ENCODE data around the gene HSPA1A. TPM values are rescaled to one million over a fixed set of nuclear protein-coding genes. Genes with fewer than 3 reads are reported as not detected.

HSPA1A gene
- total and polyA plus RNA-seq, 9 of the 15 experiments (the other 6 are each of a cell fraction or from before 2014, with no cell fraction given) = 2.2 to 273 (median 107) TPM

- TF ChIP-seq LEF1 (IDR thresholded peaks at IDR 0.05) (no peak), ZNF133 (CRISPR knock-in tag; IDR thresholded peaks at IDR 0.05) (peak; percentile 90), ZNF224 (CRISPR knock-in tag; IDR thresholded peaks at IDR 0.05) (no peak), MAZ (CRISPR knock-in tag; conservative IDR thresholded peaks at IDR 0.05 in 1 of 2, IDR thresholded peaks at IDR 0.05 in 1 of 2) (peak; percentile 78 to 87), ARID1B (IDR thresholded peaks at IDR 0.05) (peak; percentile 37; the same call in 1 of the 2 replicates), MAFK (IDR thresholded peaks at IDR 0.05; ENCODE audit: low read length) (peak; percentile 26), NONO (IDR thresholded peaks at IDR 0.05; ENCODE audit: low read depth in 2 of 2, low read length in 1 of 2) (no peak; a peak in 2 of 4 replicates), IRF1 (CRISPR knock-in tag; IDR thresholded peaks at IDR 0.05; ENCODE audit: borderline replicate concordance) (no peak), TAL1 (IDR thresholded peaks at IDR 0.05) (no peak), ATF6 (CRISPR knock-in tag; IDR thresholded peaks at IDR 0.05) (no peak; the same call in none of the 2 replicates), ZNF124 (CRISPR knock-in tag; IDR thresholded peaks at IDR 0.05) (no peak), POLR2B (IDR thresholded peaks at IDR 0.05; ENCODE audit: low read depth, partially characterized antibody) (peak; percentile 93), POLR3G (IDR thresholded peaks at IDR 0.05; ENCODE audit: extremely low read depth, insufficient read length, insufficient replicate concordance) (no peak), SNRNP70 (optimal IDR thresholded peaks at IDR 0.05; ENCODE audit: low read depth, low read length) (no peak), NR2C2 (CRISPR knock-in tag; IDR thresholded peaks at IDR 0.05) (peak; percentile 65; the same call in 1 of the 2 replicates), NR2C2 (tag; IDR thresholded peaks at IDR 0.05) (peak; percentile 94)
- TF ChIP-seq, protein P1, sequence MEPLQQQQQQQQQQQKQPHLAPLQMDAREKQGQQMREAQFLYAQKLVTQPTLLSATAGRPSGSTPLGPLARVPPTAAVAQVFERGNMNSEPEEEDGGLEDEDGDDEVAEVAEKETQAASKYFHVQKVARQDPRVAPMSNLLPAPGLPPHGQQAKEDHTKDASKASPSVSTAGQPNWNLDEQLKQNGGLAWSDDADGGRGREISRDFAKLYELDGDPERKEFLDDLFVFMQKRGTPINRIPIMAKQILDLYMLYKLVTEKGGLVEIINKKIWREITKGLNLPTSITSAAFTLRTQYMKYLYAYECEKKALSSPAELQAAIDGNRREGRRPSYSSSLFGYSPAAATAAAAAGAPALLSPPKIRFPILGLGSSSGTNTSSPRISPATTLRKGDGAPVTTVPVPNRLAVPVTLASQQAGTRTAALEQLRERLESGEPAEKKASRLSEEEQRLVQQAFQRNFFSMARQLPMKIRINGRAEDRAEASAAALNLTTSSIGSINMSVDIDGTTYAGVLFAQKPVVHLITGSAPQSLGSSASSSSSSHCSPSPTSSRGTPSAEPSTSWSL (CRISPR knock-in tag; IDR thresholded peaks at IDR 0.05; ENCODE audit: borderline replicate concordance) = 0 out of 2 replicates have a peak, but pooled peaks have one; percentile 64
- TF ChIP-seq, protein P2, sequence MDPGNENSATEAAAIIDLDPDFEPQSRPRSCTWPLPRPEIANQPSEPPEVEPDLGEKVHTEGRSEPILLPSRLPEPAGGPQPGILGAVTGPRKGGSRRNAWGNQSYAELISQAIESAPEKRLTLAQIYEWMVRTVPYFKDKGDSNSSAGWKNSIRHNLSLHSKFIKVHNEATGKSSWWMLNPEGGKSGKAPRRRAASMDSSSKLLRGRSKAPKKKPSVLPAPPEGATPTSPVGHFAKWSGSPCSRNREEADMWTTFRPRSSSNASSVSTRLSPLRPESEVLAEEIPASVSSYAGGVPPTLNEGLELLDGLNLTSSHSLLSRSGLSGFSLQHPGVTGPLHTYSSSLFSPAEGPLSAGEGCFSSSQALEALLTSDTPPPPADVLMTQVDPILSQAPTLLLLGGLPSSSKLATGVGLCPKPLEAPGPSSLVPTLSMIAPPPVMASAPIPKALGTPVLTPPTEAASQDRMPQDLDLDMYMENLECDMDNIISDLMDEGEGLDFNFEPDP (CRISPR knock-in tag; IDR thresholded peaks at IDR 0.05) = peak; percentile 55; the same call in 1 of the 2 replicates
- TF ChIP-seq, protein P3, sequence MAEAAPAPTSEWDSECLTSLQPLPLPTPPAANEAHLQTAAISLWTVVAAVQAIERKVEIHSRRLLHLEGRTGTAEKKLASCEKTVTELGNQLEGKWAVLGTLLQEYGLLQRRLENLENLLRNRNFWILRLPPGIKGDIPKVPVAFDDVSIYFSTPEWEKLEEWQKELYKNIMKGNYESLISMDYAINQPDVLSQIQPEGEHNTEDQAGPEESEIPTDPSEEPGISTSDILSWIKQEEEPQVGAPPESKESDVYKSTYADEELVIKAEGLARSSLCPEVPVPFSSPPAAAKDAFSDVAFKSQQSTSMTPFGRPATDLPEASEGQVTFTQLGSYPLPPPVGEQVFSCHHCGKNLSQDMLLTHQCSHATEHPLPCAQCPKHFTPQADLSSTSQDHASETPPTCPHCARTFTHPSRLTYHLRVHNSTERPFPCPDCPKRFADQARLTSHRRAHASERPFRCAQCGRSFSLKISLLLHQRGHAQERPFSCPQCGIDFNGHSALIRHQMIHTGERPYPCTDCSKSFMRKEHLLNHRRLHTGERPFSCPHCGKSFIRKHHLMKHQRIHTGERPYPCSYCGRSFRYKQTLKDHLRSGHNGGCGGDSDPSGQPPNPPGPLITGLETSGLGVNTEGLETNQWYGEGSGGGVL (CRISPR knock-in tag; IDR thresholded peaks at IDR 0.05) = no peak
Measured at GRCh38 chr6:31862344-31863235, 47.2 kb downstream of the HSPA1A start, which contains the start of gene NEU1 (continued).
